ENCODE measurements around the gene ZC3H12A.

The ZC3H12A gene

DNA sequence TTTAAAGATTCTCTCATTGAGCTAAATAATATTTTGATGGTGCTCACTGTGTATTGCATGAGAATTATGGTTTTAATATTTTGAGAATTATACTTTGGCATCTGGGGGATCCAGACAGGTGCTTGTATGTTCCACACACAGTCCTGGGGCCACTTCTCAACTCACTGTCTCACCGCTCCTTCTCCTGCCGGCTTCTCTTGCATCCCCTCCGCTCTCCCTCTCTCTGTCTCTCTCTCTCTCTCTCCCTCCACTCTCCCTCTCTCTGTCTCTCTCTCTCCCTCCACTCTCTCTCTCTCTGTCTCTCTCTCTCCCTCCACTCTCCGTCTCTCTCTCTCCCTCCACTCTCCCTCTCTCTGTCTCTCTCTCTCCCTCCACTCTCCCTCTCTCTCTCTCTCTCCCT is 32.2 kb upstream of the ZC3H12A start:
- H3K4me3 ChIP-seq (ENCODE audit: control insufficient read depth, low read depth, low read length) = no peak overlapping the region
- TF ChIP-seq, protein P1, sequence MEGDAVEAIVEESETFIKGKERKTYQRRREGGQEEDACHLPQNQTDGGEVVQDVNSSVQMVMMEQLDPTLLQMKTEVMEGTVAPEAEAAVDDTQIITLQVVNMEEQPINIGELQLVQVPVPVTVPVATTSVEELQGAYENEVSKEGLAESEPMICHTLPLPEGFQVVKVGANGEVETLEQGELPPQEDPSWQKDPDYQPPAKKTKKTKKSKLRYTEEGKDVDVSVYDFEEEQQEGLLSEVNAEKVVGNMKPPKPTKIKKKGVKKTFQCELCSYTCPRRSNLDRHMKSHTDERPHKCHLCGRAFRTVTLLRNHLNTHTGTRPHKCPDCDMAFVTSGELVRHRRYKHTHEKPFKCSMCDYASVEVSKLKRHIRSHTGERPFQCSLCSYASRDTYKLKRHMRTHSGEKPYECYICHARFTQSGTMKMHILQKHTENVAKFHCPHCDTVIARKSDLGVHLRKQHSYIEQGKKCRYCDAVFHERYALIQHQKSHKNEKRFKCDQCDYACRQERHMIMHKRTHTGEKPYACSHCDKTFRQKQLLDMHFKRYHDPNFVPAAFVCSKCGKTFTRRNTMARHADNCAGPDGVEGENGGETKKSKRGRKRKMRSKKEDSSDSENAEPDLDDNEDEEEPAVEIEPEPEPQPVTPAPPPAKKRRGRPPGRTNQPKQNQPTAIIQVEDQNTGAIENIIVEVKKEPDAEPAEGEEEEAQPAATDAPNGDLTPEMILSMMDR (conservative IDR thresholded peaks at IDR 0.05; ENCODE audit: control insufficient read depth, insufficient read depth, low read depth, low read length) = no peak
- DNase-seq (ENCODE audit: low read depth) = no peak

DNA sequence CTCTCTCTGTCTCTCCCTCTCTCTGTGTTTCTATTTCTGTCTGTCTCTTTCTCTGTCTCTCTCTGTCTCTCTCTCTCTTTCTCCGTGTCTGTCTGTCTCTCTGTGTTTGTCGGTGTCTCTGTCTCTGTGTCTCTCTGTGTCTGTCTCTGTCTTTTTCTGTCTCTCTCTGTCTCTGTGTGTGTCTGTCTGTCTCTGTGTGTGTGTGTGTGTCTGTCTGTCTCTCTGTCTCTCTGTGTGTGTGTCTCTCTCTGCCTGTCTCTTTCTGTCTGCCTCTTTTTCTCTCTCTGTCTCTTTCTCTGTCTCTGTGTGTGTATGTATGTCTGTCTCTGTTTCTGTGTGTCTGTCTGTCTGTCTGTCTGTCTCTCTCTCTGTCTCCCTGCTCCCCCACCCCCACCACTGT is 31.7 kb upstream of the ZC3H12A start:
- TF ChIP-seq, protein P1 (conservative IDR thresholded peaks at IDR 0.05; ENCODE audit: control insufficient read depth, insufficient read depth, low read depth, low read length) = no peak
- no peak for DNase-seq (ENCODE audit: low read depth)
- no peak overlapping the region for H3K4me3 ChIP-seq (ENCODE audit: control insufficient read depth, low read depth, low read length)

DNA sequence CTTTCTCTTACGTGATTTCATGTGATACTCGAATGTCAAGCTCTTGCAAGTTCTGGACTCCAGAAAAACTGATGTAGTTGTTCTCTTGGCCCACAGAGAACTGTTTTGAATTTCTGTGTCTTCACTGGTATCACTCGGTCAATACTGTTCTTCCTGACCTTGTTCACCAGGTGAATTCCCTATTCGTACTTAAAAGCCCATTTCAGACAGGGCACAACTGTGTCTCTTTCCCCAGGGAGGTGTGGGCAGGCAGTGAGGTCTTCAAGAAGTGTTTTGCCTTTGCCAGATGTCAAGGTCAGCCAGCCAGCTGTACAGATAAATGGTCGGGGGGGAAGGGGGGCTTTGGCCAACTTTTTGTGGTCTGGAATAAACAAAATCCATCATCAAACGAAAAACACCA is 27.5 kb upstream of the ZC3H12A start:
- no peak overlapping the region for H3K4me3 ChIP-seq (ENCODE audit: control insufficient read depth, low read depth, low read length)
- DNase-seq (ENCODE audit: low read depth) = no peak
- TF ChIP-seq, protein P1 (conservative IDR thresholded peaks at IDR 0.05; ENCODE audit: control insufficient read depth, insufficient read depth, low read depth, low read length) = no peak

DNA sequence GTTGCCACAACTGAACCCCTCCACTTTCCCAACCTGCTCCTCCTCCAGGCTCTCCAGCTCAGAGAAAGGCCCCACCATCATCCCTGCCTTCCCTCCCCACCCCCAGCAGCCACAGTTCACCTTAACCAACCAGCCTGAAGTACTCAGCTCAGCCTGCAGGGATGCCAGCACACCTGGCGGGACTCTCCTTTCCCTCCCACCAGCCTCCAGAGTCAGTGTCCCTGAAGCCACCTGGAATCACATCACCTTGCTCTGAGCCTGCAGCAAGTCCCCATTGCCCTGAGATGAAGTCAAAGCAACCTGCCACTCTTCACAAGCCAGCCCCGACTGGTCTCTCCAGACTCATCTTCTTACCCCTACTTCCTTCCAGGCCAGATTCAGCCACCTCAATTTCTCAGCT is 26.2 kb upstream of the ZC3H12A start:
- no peak overlapping the region for H3K4me3 ChIP-seq (ENCODE audit: control insufficient read depth, low read depth, low read length)
- TF ChIP-seq, protein P1 (conservative IDR thresholded peaks at IDR 0.05; ENCODE audit: control insufficient read depth, insufficient read depth, low read depth, low read length) = no peak
- no peak for DNase-seq (ENCODE audit: low read depth)

DNA sequence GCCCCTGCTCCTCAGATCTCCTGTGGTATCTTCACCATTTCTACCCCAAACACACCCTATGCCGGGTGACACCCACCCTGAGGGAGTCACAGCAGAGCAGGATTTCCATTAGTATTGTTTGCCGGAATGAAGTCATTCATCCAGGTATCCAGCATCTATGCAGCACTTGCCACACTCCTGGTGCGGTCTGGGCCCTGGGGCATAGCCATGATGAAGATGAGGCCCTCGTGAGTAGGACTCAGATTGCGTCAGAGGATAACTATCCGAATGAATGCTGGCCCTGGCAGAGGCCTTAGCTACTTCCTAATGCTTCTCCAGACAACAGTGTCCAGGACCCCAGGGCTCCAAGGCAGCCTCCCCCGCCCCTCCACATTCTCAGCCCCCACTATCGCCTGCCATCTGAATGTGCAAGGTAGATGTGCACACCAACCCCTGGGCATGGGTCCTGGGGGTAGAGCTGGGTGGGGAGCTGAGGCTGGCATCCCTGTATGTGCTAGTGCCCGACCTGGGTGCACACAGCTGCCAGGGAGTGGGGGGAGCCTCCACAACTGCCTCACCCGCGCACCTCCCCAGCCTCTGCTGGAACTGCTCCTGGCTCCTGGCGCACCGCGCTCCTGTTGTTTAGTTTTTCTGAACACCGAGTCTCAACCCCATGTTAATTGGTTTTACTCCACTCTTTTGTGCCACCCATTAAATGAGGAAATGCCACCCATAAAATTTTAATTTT is 25.5 kb upstream of the ZC3H12A start:
- H3K4me3 ChIP-seq (ENCODE audit: control insufficient read depth, low read depth, low read length) = no peak overlapping the region
- peak; percentile 32 for DNase-seq (ENCODE audit: low read depth)
- TF ChIP-seq, protein P1 (conservative IDR thresholded peaks at IDR 0.05; ENCODE audit: control insufficient read depth, insufficient read depth, low read depth, low read length) = no peak

DNA sequence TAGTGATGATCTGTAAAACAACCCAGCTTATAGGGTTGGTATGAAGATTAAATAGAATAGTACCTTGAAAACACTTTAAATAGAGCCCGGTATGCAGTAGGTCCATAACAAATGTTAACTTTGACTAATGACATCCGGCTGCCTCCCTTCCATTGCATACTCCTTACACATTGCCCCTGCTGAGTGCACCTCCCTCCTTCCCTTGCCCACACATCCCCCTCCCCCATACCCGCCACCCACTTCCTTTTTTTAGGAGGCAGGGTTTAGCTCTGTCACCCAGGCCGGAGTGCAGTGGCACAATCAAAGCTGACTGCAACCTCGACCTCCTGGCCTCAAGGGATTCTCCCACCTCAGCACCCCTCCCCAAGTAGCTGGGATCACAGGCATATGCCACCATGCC is 24.4 kb upstream of the ZC3H12A start:
- no peak overlapping the region for H3K4me3 ChIP-seq (ENCODE audit: control insufficient read depth, low read depth, low read length)
- TF ChIP-seq, protein P1 (conservative IDR thresholded peaks at IDR 0.05; ENCODE audit: control insufficient read depth, insufficient read depth, low read depth, low read length) = no peak
- DNase-seq (ENCODE audit: low read depth) = no peak

All from fibroblast of mammary gland (primary cell).